HG02885 (cell line): ENCODE results near the gene RPN1.
"Not testable (repeated sequence)": the region's sequence is repeated elsewhere in the genome, so short reads cannot be mapped to it uniquely, and the experiment has no call there.

Experiments used
- ATAC-seq: cut with Tn5 transposase; IDR thresholded peaks from one replicate; pipeline ENCODE4 v1.9.1; 2021; ENCODE audit warnings: mild to moderate bottlenecking; ENCODE audit not compliant: unreplicated experiment, poor library complexity

RPN1 gene

DNA sequence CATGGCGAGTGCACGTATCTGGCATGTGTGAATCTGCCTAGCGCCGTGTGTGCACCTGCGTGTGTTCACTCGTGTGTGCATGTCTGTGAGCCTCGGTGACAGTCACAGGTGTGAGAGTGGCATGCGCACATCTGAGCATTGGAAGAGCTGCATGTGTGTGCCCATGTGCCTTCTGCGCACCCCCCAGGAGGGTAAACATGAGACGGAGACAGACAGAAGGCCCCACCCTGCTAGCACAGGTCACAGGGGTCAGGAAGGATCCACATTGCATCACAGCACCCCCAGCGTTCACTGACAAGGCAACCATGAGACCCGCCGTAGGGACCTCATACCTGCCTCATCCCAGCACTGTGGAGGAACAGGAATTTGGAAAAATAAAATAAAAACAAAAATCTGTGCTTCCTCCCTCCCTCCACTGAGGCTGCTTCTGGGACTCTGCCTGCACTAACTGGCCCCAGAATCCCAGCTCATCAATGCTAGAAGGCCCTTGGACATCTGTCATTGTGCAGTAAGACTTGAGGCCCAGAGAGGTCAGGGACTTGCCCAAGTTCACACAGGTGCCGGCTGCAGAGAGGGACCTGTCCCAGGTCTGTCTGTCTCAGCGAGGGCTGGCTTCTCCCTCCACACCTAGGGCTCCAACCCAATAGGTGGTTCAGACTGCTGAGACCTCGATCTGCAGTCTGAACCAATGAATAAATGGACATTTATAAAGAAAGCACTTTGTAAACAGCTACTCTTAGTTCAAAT, 37.4 kb downstream of the RPN1 start:
- no peak for ATAC-seq

DNA sequence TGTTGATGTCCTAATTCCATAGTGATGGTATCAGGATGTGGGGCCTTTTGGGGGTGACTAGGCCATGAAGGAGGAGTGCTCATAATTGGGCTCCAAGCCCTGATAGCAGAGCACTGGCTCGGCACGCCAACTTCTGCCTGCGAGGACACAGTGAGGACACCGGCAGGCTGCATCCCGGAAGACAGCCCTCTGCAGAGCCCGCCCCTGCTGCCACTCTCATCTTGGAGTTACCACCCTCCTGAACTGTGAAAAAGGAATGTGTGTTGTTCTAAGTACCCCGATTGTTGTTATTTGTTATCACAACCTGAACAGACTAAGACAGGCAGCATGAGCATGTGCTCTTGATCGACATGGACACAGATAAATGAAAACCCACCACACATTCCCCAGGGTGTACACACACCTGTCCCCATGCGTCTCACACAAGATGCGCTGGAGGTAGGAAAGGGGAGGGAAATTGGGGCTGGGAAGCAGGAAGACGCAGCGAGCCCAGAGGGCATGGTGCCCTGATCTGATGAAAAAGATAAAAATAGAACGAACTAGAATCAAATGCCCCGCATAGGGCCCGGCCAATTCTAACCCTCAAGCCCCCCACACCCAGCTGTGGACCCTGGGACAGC, 40.1 kb downstream of the RPN1 start:
- ATAC-seq = no peak

DNA sequence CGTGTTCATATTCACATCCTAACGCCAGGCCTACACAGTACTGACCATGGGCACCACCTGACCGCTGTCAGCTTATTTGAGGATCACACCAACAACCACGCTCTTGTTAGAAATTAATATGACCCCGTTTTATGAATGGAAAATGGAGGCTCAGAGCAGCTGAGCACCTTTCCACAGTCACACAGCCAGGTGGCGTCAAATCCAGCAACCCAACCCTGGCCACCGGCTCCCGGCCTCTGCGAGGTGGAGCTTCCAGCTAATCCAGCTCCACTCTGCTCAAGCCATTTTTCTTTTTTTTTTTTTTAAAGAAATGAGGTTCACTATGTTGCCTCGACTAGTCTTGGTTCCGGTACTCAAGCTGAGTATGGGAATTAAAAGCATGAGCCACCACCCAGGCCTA, 41.3 kb downstream of the RPN1 start:
- ATAC-seq = no peak

DNA sequence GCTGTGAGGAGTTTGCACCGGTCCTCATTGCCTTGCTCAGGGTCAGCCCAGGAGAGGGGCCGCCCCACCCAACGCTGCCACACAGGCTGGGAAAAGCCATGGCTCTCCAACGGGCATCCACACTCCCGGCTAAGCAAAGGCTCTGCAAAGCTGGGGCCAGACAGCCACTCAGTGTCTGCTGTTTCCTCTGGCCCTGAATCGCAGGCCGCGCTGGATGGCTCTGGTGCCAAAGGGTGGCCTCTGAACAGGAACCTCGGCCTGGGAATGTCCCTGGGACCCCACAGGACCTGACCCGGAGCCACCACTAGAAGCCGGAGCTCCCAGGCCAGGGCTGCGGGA, 42.9 kb downstream of the RPN1 start:
- no peak for ATAC-seq

- ATAC-seq = no peak
Measured at GRCh38 chr3:128606094-128606493, 44.5 kb downstream of the RPN1 start.

DNA sequence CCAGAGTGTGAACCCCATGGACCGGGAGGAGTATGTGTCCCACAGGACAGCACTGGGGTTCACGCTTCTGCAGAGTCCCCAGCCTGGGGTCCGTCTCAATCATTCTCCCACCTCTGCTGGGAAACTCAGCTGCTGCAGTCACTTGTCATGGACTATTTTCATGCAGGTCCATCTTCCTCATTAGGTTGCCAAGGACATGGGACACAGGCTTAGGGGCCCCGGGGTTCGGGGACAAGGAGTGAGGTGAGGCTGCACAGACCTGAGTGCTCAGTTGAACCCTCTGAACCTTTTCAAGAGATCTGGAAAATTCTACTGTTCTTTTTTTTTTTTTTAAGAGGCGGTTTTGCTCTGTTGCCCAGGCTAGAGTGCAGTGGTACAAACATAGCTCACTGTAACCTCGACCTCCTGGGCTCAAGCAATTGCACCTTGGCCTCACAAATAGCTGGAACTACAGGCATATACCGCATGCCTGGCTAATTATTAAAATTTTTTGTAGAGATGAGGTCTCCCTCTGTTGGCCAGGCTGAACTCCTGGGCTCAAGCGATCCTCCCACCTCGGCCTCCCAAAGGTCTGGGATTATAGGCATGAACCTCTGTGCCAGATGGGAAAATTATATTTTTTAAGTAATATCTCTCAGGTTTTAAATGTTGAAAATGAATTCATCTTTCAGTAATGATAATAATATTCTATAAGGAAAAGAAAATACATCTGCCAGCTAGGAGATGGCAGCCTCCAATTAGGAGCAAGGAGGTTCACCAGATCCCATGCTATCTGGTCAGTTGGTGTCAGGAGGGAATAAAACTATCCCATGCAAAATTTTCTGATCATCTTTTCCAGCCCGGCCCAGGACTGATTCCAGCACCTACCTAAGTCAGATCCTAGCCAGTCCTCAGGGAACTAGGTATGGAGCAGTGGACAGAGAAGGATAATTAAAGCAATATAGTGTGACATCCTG, 45.2 kb downstream of the RPN1 start:
- no peak for ATAC-seq

DNA sequence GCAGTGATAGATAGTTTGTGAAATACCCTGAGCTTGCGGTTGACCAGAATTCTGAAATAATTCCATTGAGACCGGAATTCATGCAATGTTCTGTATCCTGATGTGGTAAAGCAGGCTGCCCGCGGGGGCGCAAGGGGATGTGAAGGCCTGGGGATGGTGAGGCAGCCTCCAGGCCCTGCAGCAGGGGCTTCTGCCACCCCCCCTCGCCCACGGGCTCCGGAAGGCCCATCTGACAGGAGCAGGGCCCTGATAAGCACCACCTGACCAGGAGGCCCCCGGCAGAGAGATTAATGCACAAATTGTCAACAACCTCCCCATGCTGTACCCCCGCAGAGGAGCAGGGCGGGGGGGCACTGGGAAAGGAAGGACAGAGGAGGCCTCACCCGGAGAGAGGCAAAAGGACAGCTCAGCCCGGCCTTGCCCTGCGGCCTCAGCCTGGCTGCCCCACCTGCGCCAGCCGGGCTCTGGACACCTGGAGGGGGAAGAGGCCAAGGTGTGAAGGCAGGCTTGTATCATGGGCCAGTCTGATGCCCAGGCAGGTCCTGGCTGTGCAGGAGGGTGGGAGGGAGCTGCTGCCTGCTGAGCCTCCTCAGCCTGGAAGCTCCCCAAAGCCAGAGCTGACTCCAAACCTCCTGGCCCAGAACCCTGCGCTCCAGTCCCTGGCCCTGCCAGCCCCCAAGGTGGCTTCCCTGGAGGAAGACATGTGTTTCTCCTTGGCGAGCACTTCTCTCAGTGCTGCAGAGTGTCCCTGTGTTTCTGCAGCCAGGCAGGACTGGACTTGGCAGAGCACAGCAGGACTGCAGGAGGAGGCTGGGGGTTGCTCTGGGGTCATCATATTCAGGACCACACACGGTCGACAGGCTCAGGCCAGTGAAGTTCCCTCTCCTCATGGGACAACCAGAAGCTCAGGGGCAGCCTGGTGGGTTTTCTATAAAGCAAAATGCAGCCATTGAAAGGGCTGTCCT, 46.5 kb downstream of the RPN1 start:
- no peak for ATAC-seq

- no peak for ATAC-seq
Measured at GRCh38 chr3:128603313-128603712, 47.3 kb downstream of the RPN1 start.

- ATAC-seq = no peak
Measured at GRCh38 chr3:128598884-128599664, 51.5 kb downstream of the RPN1 start.

DNA sequence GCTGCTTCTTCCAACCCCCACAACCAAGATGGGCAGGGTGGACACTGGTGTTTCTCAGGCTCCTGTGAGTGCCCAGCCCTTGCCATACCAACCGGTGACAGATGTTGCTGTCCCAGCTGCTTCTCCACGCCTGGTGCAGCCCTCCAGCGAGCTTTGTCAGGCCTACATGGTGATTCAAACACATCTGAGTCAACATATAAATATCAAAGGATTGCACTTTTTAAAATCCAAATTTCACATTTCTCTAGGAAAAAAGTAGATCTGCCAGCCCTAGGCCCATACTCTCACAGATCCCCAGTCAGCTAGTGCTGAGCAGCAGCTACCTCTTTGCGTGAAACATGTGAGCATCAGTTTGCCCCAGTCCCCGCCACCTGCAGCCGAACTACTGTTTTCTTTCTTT, 52.7 kb downstream of the RPN1 start:
- ATAC-seq = no peak

DNA sequence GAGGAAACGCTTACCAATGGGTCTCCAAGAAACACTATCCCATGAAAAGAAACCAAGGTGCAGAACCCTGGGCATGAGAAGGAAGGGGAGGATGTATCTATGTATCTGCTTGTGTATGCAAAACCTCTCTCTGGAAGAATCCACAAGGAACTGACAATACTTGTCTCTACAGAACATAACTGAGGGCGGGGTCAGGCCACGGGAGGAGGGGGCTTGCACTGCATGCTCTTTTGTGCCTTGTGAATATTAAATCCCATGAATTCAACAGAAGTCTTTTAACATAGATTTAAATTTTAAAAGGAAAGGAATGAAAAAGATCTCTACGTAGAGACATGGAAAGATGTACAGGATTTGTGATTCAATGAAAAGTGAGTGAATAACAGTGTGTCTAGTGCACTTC, 57.8 kb downstream of the RPN1 start:
- no peak for ATAC-seq

DNA sequence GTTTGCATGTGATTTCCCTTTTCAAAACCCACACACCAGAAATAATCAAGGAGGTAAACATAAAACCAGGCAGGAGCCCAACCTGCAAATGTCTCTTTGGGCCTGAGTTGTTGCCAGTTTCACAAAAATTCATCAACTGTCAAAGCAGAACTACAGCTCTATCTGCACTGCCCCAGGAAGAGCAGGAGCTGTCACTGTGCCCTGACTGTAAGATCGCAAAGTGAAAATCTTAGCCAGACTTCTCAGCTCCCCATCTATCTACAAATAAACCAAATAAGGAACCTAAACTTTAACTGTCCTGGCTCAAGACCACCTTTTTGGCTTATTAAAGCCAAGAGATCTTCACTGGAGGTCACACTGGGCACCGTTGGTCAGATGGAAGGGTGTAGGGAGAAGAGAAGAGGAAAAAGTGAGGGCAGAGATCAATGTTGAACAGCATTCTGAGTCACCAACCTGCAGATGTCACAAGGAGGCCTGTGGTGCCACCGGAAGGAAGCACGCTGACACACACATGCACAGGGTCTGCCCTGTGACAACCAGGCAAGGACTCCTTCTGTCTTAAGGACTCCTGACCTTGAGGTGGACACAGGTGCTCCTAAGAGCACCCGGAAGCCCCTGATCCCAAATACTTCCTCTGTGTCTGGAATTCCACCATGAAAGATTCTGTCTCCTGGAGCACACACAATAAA, 58.7 kb downstream of the RPN1 start:
- ATAC-seq = no peak

DNA sequence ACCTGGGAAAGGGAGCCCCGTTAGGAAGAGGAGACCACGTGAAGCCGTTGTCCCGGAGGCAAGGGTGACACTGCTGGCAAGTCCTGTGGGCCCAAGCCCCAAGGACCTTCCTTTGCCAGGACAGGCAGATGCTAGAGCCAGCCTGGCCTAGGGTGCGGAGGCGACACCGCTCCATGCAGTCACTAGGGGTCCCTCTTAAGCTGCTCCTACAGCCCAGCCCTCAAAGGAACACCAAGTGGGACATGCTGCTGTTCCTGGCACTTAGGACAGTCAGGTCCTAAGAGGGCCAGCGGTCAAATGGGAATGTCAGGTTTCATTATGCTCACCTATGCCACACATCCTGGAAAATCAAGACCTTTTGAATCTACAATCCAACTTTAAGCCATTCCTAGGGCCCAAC, 59.7 kb downstream of the RPN1 start:
- no peak for ATAC-seq

DNA sequence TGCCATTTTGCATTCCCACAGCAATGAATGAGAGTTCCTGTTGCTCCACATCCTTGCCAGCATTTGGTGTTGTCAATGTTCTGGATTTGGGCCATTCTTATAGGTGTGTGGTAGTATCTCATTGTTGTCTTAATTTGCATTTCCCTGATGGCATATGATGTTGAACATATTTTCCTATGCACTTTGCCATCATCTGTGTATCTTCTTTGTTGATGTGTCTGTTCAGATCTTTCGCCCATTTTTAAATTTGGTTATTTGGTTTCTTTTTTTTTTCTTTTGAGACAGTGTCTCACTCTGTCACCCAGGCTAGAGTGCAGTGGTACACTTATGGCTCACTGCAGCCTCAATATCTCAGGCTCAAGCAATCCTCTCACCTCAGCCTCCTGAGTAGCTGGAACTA, 60.6 kb downstream of the RPN1 start:
- not testable (repeated sequence) for ATAC-seq

DNA sequence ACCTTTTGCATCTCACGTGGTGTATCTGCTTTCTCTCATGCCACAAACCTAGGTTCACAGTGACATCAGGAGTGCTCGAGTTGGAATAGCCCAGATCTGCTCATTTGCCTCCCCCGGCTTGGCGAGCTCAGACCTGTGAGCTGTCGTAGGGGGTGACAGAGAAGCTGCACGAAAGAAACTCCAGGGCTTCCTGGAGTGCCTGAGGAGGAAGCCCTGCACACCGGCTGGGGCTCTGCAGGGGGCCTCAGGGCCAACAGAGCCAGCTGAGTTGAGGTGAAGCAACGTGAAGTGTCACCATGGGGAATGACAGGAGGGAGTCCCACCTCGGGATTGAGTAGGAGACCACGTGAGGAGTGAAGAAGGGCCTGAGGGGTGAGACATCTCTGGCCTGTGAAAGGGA, 62.5 kb downstream of the RPN1 start:
- ATAC-seq = no peak

DNA sequence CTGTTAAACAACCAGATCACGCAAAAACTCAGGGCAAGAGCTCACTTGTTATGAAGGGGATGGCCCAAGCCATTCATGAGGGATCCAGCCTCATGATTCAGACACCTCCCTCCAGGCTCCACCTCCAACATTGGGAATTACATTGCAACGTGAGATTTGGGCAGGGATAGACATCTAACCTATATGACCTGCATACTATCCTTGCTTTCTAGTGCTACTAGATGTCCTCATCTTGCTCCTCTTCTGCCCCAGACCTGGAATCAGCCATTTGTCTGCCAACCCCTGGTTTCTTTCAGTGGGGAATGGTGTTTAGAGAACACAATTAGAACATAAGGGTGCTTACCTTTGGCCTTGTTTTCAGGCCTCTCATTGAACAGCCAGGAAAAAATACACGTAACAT, 63.2 kb downstream of the RPN1 start:
- ATAC-seq = no peak

- ATAC-seq = not testable (repeated sequence)
Measured at GRCh38 chr3:128586932-128587331, 63.7 kb downstream of the RPN1 start.

DNA sequence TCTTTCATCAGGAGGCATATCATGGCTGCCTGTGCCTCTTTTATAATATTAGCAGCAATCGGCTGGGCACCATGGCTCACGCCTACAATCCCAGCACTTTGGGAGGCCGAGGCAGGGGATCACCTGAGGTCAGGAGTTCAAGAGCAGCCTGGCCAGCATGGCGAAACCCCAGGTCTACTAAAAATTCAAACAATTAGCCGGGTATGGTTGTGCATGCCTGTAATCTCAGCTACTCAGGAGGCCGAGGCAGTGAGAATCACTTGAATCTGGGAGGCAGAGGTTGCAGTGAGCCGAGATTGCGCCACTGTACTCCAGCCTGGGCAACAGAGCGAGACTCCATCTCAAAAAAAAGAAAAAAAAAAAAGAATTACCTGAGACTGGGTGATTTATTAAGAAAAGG, 64.2 kb downstream of the RPN1 start:
- not testable (repeated sequence) for ATAC-seq

GRCh38 chr3:128585974-128586373, 64.6 kb downstream of the RPN1 start:
- no peak for ATAC-seq
